ENCODE data around the gene PRKG1. TPM values are rescaled to one million over a fixed set of nuclear protein-coding genes. Genes with fewer than 3 reads are reported as not detected.
A peak's percentile ranks its signal among the peaks of the same experiment; 100 is the strongest.

Gene PRKG1
- total RNA-seq, 1 experiment from 2014 or later = 16.5 TPM

DNA sequence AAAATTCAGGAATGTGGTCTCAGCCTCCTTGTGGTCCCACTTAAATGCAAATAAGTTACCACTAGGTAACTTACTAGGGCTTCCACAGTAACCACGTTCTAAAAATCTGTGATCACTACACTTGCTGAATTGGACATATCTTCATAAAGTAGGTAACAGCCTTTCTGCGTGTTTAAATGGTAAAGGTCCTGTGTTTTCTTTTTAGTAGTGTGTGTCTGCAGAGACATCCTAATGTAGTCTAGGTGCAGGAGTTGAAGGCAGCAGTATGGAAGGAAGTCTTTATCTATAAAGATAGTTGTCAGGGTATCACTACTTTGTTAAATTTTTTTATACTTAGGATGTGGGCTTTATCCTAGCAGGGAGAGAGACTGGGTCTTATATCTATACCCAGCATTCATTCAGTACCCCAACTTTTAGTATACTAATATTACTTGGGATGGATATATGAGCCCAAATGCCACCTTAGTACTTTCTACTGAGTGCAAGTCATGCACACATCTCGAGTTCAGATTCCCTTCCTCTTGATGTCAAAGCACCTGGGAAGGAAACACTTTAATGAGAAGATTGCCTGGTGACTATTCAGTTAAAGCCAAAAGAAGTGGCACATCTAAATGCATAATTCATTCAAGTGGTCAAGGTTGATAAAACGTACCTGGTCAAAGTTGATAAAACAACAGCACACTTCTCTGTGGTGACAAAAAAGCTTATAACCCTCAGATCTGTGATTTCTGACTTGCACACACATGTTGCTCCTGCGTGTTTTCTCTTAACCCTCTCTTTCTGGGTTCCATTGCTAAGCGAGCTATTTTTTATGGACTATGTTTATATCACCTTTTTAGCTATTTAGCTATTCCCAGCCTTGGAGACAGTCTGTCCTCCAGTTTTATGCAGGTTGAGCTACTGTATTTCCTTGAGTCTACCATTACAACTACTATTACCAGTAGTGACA is 958.7 kb downstream of the PRKG1 start (continued):
- TF ChIP-seq, protein P1, sequence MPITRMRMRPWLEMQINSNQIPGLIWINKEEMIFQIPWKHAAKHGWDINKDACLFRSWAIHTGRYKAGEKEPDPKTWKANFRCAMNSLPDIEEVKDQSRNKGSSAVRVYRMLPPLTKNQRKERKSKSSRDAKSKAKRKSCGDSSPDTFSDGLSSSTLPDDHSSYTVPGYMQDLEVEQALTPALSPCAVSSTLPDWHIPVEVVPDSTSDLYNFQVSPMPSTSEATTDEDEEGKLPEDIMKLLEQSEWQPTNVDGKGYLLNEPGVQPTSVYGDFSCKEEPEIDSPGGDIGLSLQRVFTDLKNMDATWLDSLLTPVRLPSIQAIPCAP (CRISPR knock-in tag; IDR thresholded peaks at IDR 0.05) = no peak
- TF ChIP-seq FOXK1 (CRISPR knock-in tag; IDR thresholded peaks at IDR 0.05) = no peak
- TF ChIP-seq, protein P2, sequence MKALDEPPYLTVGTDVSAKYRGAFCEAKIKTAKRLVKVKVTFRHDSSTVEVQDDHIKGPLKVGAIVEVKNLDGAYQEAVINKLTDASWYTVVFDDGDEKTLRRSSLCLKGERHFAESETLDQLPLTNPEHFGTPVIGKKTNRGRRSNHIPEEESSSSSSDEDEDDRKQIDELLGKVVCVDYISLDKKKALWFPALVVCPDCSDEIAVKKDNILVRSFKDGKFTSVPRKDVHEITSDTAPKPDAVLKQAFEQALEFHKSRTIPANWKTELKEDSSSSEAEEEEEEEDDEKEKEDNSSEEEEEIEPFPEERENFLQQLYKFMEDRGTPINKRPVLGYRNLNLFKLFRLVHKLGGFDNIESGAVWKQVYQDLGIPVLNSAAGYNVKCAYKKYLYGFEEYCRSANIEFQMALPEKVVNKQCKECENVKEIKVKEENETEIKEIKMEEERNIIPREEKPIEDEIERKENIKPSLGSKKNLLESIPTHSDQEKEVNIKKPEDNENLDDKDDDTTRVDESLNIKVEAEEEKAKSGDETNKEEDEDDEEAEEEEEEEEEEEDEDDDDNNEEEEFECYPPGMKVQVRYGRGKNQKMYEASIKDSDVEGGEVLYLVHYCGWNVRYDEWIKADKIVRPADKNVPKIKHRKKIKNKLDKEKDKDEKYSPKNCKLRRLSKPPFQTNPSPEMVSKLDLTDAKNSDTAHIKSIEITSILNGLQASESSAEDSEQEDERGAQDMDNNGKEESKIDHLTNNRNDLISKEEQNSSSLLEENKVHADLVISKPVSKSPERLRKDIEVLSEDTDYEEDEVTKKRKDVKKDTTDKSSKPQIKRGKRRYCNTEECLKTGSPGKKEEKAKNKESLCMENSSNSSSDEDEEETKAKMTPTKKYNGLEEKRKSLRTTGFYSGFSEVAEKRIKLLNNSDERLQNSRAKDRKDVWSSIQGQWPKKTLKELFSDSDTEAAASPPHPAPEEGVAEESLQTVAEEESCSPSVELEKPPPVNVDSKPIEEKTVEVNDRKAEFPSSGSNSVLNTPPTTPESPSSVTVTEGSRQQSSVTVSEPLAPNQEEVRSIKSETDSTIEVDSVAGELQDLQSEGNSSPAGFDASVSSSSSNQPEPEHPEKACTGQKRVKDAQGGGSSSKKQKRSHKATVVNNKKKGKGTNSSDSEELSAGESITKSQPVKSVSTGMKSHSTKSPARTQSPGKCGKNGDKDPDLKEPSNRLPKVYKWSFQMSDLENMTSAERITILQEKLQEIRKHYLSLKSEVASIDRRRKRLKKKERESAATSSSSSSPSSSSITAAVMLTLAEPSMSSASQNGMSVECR (CRISPR knock-in tag; IDR thresholded peaks at IDR 0.05; ENCODE audit: borderline replicate concordance) = no peak
- TF ChIP-seq JAZF1 (CRISPR knock-in tag; IDR thresholded peaks at IDR 0.05) = no peak
- TF ChIP-seq NFYB (CRISPR knock-in tag; conservative IDR thresholded peaks at IDR 0.05; ENCODE audit: low read depth) = no peak
- TF ChIP-seq, protein P3, sequence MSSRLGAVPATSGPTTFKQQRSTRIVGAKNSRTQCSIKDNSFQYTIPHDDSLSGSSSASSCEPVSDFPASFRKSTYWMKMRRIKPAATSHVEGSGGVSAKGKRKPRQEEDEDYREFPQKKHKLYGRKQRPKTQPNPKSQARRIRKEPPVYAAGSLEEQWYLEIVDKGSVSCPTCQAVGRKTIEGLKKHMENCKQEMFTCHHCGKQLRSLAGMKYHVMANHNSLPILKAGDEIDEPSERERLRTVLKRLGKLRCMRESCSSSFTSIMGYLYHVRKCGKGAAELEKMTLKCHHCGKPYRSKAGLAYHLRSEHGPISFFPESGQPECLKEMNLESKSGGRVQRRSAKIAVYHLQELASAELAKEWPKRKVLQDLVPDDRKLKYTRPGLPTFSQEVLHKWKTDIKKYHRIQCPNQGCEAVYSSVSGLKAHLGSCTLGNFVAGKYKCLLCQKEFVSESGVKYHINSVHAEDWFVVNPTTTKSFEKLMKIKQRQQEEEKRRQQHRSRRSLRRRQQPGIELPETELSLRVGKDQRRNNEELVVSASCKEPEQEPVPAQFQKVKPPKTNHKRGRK (CRISPR knock-in tag; IDR thresholded peaks at IDR 0.05; ENCODE audit: borderline replicate concordance) = no peak
- no peak for TF ChIP-seq ZNF263 (CRISPR knock-in tag; IDR thresholded peaks at IDR 0.05; ENCODE audit: low read depth)
- no peak for TF ChIP-seq HMGA2 (CRISPR knock-in tag; IDR thresholded peaks at IDR 0.05)
- no peak for TF ChIP-seq GTF2I (CRISPR knock-in tag; conservative IDR thresholded peaks at IDR 0.05)
- TF ChIP-seq, protein P4, sequence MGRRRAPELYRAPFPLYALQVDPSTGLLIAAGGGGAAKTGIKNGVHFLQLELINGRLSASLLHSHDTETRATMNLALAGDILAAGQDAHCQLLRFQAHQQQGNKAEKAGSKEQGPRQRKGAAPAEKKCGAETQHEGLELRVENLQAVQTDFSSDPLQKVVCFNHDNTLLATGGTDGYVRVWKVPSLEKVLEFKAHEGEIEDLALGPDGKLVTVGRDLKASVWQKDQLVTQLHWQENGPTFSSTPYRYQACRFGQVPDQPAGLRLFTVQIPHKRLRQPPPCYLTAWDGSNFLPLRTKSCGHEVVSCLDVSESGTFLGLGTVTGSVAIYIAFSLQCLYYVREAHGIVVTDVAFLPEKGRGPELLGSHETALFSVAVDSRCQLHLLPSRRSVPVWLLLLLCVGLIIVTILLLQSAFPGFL (CRISPR knock-in tag; IDR thresholded peaks at IDR 0.05; ENCODE audit: borderline replicate concordance) = no peak
- TF ChIP-seq ZNF219 (CRISPR knock-in tag; IDR thresholded peaks at IDR 0.05; ENCODE audit: borderline replicate concordance) = no peak
- TF ChIP-seq, protein P5, sequence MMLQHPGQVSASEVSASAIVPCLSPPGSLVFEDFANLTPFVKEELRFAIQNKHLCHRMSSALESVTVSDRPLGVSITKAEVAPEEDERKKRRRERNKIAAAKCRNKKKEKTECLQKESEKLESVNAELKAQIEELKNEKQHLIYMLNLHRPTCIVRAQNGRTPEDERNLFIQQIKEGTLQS (CRISPR knock-in tag; conservative IDR thresholded peaks at IDR 0.05) = no peak
- TF ChIP-seq, protein P6, sequence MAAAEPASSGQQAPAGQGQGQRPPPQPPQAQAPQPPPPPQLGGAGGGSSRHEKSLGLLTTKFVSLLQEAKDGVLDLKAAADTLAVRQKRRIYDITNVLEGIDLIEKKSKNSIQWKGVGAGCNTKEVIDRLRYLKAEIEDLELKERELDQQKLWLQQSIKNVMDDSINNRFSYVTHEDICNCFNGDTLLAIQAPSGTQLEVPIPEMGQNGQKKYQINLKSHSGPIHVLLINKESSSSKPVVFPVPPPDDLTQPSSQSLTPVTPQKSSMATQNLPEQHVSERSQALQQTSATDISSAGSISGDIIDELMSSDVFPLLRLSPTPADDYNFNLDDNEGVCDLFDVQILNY (CRISPR knock-in tag; IDR thresholded peaks at IDR 0.05) = no peak
- TF ChIP-seq, protein P7, sequence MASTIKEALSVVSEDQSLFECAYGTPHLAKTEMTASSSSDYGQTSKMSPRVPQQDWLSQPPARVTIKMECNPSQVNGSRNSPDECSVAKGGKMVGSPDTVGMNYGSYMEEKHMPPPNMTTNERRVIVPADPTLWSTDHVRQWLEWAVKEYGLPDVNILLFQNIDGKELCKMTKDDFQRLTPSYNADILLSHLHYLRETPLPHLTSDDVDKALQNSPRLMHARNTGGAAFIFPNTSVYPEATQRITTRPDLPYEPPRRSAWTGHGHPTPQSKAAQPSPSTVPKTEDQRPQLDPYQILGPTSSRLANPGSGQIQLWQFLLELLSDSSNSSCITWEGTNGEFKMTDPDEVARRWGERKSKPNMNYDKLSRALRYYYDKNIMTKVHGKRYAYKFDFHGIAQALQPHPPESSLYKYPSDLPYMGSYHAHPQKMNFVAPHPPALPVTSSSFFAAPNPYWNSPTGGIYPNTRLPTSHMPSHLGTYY (CRISPR knock-in tag; IDR thresholded peaks at IDR 0.05) = peak; percentile 93
- TF ChIP-seq, protein P8, sequence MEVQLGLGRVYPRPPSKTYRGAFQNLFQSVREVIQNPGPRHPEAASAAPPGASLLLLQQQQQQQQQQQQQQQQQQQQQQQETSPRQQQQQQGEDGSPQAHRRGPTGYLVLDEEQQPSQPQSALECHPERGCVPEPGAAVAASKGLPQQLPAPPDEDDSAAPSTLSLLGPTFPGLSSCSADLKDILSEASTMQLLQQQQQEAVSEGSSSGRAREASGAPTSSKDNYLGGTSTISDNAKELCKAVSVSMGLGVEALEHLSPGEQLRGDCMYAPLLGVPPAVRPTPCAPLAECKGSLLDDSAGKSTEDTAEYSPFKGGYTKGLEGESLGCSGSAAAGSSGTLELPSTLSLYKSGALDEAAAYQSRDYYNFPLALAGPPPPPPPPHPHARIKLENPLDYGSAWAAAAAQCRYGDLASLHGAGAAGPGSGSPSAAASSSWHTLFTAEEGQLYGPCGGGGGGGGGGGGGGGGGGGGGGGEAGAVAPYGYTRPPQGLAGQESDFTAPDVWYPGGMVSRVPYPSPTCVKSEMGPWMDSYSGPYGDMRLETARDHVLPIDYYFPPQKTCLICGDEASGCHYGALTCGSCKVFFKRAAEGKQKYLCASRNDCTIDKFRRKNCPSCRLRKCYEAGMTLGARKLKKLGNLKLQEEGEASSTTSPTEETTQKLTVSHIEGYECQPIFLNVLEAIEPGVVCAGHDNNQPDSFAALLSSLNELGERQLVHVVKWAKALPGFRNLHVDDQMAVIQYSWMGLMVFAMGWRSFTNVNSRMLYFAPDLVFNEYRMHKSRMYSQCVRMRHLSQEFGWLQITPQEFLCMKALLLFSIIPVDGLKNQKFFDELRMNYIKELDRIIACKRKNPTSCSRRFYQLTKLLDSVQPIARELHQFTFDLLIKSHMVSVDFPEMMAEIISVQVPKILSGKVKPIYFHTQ (CRISPR knock-in tag; IDR thresholded peaks at IDR 0.05) = peak; percentile 75; the same call in 1 of the 2 replicates

Data from WTC11 (cell line).